Endothelial cell of umbilical vein (primary cell): ENCODE data around the gene TUBG2. TPM values are rescaled to one million over a fixed set of nuclear protein-coding genes. Genes with fewer than 3 reads are reported as not detected.

Source experiments
- BruUV-seq: library from RNA; stranded (reverse); fragments of 400-500 nt; replicated peaks from 2 replicates; lab custom pipeline; 2021; lab: Mats Ljungman, UMichigan
- CTCF ChIA-PET: fragments of 300-600, 350-600 bp; sonication (Branson Sonifier 250); formaldehyde crosslinking; loops from one replicate; lab custom pipeline; 2021; ENCODE audit warnings: antibody characterized with exemption, inconsistent platforms; lab: Charles Lee
- POLR2A ChIA-PET: fragments of 300-600, 350-600 bp; sonication (Branson Sonifier 250); formaldehyde crosslinking; loops from one replicate; lab custom pipeline; 2021; ENCODE audit warnings: antibody characterized with exemption, inconsistent platforms; lab: Charles Lee
- DNase-seq: peaks from one replicate; pipeline ENCODE4 v3.0.0-alpha.2; 2011; ENCODE audit warnings: low read depth, low spot score
- FAIRE-seq: peaks from 2 replicates; lab custom pipeline; 2011; peaks lifted over from hg19 to GRCh38; lab: Jason Lieb, UNC
- H2AFZ ChIP-seq: 2 replicates; pipeline ENCODE4 v1.6.0; 2012; ENCODE audit warnings: low read depth, low read length, control low read depth, inconsistent platforms
- H3K27ac ChIP-seq: 2 replicates; pipeline ENCODE4 v1.5.1; 2011; ENCODE audit warnings: low read depth, mild to moderate bottlenecking, control low read depth, low read length, moderate library complexity; ENCODE audit not compliant: insufficient read depth
- H3K27me3 ChIP-seq, 2 experiments: 2 replicates each; pipeline versions ENCODE4 v1.6.0 to v1.6.1; 2011; ENCODE audit warnings: low read length in 2 of 2, mixed read lengths in 1 of 2; ENCODE audit not compliant: control insufficient read depth in 2 of 2, insufficient read depth in 2 of 2
- H3K36me3 ChIP-seq, 2 experiments: 2 replicates in 1 of 2; 3 replicates in 1 of 2; pipeline ENCODE4 v1.5.1; 2011; ENCODE audit warnings: low read length in 2 of 2, mild to moderate bottlenecking in 1 of 2, moderate library complexity in 1 of 2; ENCODE audit not compliant: control insufficient read depth in 2 of 2, insufficient read depth in 2 of 2; ENCODE audit errors: extremely low read depth in 1 of 2
- H3K4me1 ChIP-seq: 3 replicates; pipeline ENCODE4 v1.5.1; 2011; ENCODE audit warnings: mild to moderate bottlenecking, low read length; ENCODE audit not compliant: control insufficient read depth, insufficient read depth; ENCODE audit errors: extremely low read depth
- H3K4me2 ChIP-seq: 2 replicates; pipeline ENCODE4 v1.6.1; 2011; ENCODE audit warnings: low read length, control low read depth, mixed read lengths; ENCODE audit not compliant: insufficient read depth
- H3K4me3 ChIP-seq, 3 experiments: fragments of 200-600 bp in 1 of 3; sonication (generic), shearing (Covaris generic) in 1 of 3; replicated peaks in 1 of 3; 2 replicates each; pipeline ENCODE4 v1.5.1; 2011 to 2016; ENCODE audit warnings: control low read depth in 3 of 3, low read length in 3 of 3, mild to moderate bottlenecking in 2 of 3, inconsistent platforms in 1 of 3, low read depth in 1 of 3, moderate library complexity in 1 of 3; ENCODE audit not compliant: insufficient read depth in 1 of 3
- H3K79me2 ChIP-seq: 2 replicates; pipeline ENCODE4 v1.6.0; 2012; ENCODE audit warnings: low read length, inconsistent platforms; ENCODE audit not compliant: control insufficient read depth, insufficient read depth
- H3K9ac ChIP-seq: replicated peaks from 2 replicates; pipeline ENCODE3; 2011; ENCODE audit warnings: low read length, control low read depth; ENCODE audit not compliant: insufficient read depth; ENCODE audit errors: extremely low read depth
- H3K9me1 ChIP-seq: replicated peaks from 3 replicates; pipeline ENCODE4 v1.6.0; 2011; ENCODE audit warnings: mild to moderate bottlenecking, low read length; ENCODE audit not compliant: control insufficient read depth, insufficient read depth; ENCODE audit errors: extremely low read depth
- H3K9me3 ChIP-seq: replicated peaks from 2 replicates; pipeline ENCODE4 v1.5.1; 2012; ENCODE audit warnings: low read length, inconsistent platforms; ENCODE audit not compliant: control insufficient read depth, insufficient read depth
- H4K20me1 ChIP-seq: replicated peaks from 2 replicates; pipeline ENCODE3; 2011; ENCODE audit warnings: mild to moderate bottlenecking, low read length; ENCODE audit not compliant: control insufficient read depth, insufficient read depth; ENCODE audit errors: extremely low read depth
- CTCF ChIP-seq, 2 donors: IDR thresholded peaks; 1 replicate in 1 of 2; 2 replicates in 1 of 2; pipeline ENCODE4 v1.5.1; 2011; ENCODE audit warnings: low read length in 2 of 2, mild to moderate bottlenecking in 2 of 2, moderate library complexity in 2 of 2, control low read depth in 1 of 2, inconsistent platforms in 1 of 2, low read depth in 1 of 2; ENCODE audit not compliant: insufficient read depth in 1 of 2; ENCODE audit errors: extremely low read depth in 1 of 2
- EZH2 ChIP-seq: IDR thresholded peaks from 2 replicates; pipeline ENCODE4 v1.6.1; 2012; ENCODE audit warnings: borderline replicate concordance, low read depth, mild to moderate bottlenecking, moderate library complexity, low read length, inconsistent platforms; ENCODE audit not compliant: severe bottlenecking
- FOS ChIP-seq: IDR thresholded peaks from 2 replicates; pipeline ENCODE4 v1.6.1; 2011; ENCODE audit warnings: mild to moderate bottlenecking, low read length, moderate library complexity, borderline replicate concordance; ENCODE audit not compliant: insufficient read depth
- GATA2 ChIP-seq: IDR thresholded peaks from 2 replicates; pipeline ENCODE4 v1.7.0; 2011; ENCODE audit warnings: low read depth, mild to moderate bottlenecking, moderate library complexity, mixed read lengths, low read length; ENCODE audit not compliant: insufficient read length, insufficient read depth
- JUN ChIP-seq: IDR thresholded peaks from 2 replicates; pipeline ENCODE4 v1.6.1; 2011; ENCODE audit warnings: borderline replicate concordance, low read depth; ENCODE audit not compliant: insufficient read length, insufficient read depth
- MAX ChIP-seq: IDR thresholded peaks from 2 replicates; pipeline ENCODE4 v1.6.1; 2011; ENCODE audit not compliant: insufficient read depth, insufficient read length
- MYC ChIP-seq: IDR thresholded peaks from one replicate; pipeline ENCODE4 v1.6.1; 2011; ENCODE audit warnings: mild to moderate bottlenecking, low read depth, low read length
- POLR2A ChIP-seq: IDR thresholded peaks from 2 replicates; pipeline ENCODE4 v1.6.1; 2012; ENCODE audit warnings: low read depth, mild to moderate bottlenecking, control low read depth, low read length
- POLR2AphosphoS5 ChIP-seq: IDR thresholded peaks from 2 replicates; pipeline ENCODE4 v1.6.1; 2012; ENCODE audit warnings: low read depth, mild to moderate bottlenecking, control low read depth, low read length, moderate library complexity; ENCODE audit not compliant: insufficient read depth
- dilution Hi-C: fragments of 300-500 bp; cut with MboI; formaldehyde crosslinking; loops from one replicate; pipeline ENCODE4 v1.15.0; 2019; ENCODE audit warnings: low sequenced_read_pairs; ENCODE audit not compliant: extremely low pct_ligation_motif_present
- intact Hi-C: fragments of 100-400 bp; cut with micrococcal nuclease; formaldehyde crosslinking; loops from one replicate; pipeline ENCODE4 v1.10.0; 2022
- polyA plus RNA-seq, 4 experiments: library from polyadenylated mRNA; depleted of rRNA in 3 of 4; stranded (reverse) in 3 of 4; unstranded in 1 of 4; fragments of >200 nt; gene quantifications; 2 replicates each; pipeline versions ENCODE4 v1.2.1 to v1.2.3, GENCODE V29; 2011 to 2012; ENCODE audit warnings: missing spikeins in 1 of 4
- total RNA-seq: library from RNA; stranded (reverse); gene quantifications from 2 replicates; pipeline ENCODE4 v1.2.3, GENCODE V29; 2021

TUBG2 gene
- total and polyA plus RNA-seq, 2 donors (not counting 3 experiments of a cell fraction or from before 2014, with no cell fraction given) = 13.2 to 17.7 TPM

GRCh38 chr17:42694524-42694923 lies 35.4 kb downstream of the TUBG2 start:
- Histone ChIP-seq H3K79me2 (no peaks in the 10 kb centered on the region), H3K27ac (no peak overlapping the region), H3K27me3 (no peaks in the 10 kb centered on the region), H3K9me1 (no peaks in the 10 kb centered on the region), H4K20me1 (no peaks in the 10 kb centered on the region), H3K4me1 (no peaks in the 10 kb centered on the region), H2AFZ (no peak overlapping the region), H3K36me3 (peaks cover 2 to 7% of the 10 kb centered on the region in 2 experiments), H3K9me3 (no peaks in the 10 kb centered on the region), H3K9ac (no peak overlapping the region), H3K4me2 (no peak overlapping the region), H3K4me3 (no peak overlapping the region)
- POLR2A ChIA-PET = no interaction called here
- dilution Hi-C loops = no loop called here
- TF ChIP-seq POLR2A = no peak
- no peak for TF ChIP-seq GATA2
- TF ChIP-seq JUN = no peak
- no peak for TF ChIP-seq MYC
- TF ChIP-seq EZH2 = no peak
- no peak for TF ChIP-seq CTCF (IDR thresholded peaks at IDR 0.05; ENCODE audit: extremely low read depth in 1 of 2, insufficient read depth in 1 of 2, low read depth in 1 of 2, low read length in 2 of 2)
- DNase-seq = no peak
- intact Hi-C loops = no loop called here
- CTCF ChIA-PET = interaction anchor here (1.2 kb wide), 1 partner anchor 12 kb away, joined by 3 read pairs; no protein-coding TSS in a partner anchor
- FAIRE-seq = no peak
- BruUV-seq = no TSS peak

- no peak overlapping the region for H3K4me2 ChIP-seq
- no peak for DNase-seq
- no peak overlapping the region for H2AFZ ChIP-seq
- intact Hi-C loops (no loop called here), dilution Hi-C loops (no loop called here)
- BruUV-seq = no TSS peak
- TF ChIP-seq EZH2 = no peak
- TF ChIP-seq MYC = no peak
- no peak for TF ChIP-seq JUN
- no peak for TF ChIP-seq MAX
- TF ChIP-seq CTCF (IDR thresholded peaks at IDR 0.05; ENCODE audit: extremely low read depth in 1 of 2, insufficient read depth in 1 of 2, low read depth in 1 of 2, low read length in 2 of 2) = no peak
- TF ChIP-seq POLR2AphosphoS5 = no peak
- no peak for TF ChIP-seq FOS
- TF ChIP-seq POLR2A = no peak
- no peak for TF ChIP-seq GATA2
- no peaks in the 10 kb centered on the region for H3K9me1 ChIP-seq
- H3K27ac ChIP-seq = no peak overlapping the region
- no peaks in the 10 kb centered on the region for H3K27me3 ChIP-seq
- no peak overlapping the region for H3K9ac ChIP-seq
- H4K20me1 ChIP-seq = no peaks in the 10 kb centered on the region
- no peak for FAIRE-seq
- no peaks in the 10 kb centered on the region for H3K79me2 ChIP-seq
- POLR2A ChIA-PET = no interaction called here
- H3K9me3 ChIP-seq = no peaks in the 10 kb centered on the region
- CTCF ChIA-PET = interaction anchor here (0.9 to 1.2 kb wide), 3 partner anchors 11 to 118 kb away, joined by 4 to 5 read pairs (median 4); partner anchors contain the start of gene PSMC3IP
- H3K4me1 ChIP-seq = no peaks in the 10 kb centered on the region
- H3K4me3 ChIP-seq = no peak overlapping the region
- peaks cover 2 to 7% of the 10 kb centered on the region in 2 experiments for H3K36me3 ChIP-seq
Observed at GRCh38 chr17:42695500-42695899, 36.4 kb downstream of the TUBG2 start.
